Measurements from ENCODE around the gene MAP3K5. TPM values are rescaled to one million over a fixed set of nuclear protein-coding genes. Genes with fewer than 3 reads are reported as not detected.

MAP3K5 gene
- total RNA-seq, 1 experiment from 2014 or later, result 2.1 TPM

- H3K4me3 ChIP-seq (ENCODE audit: low read depth, low read length), result no peak overlapping the region
- intact Hi-C loops (cut with micrococcal nuclease; ENCODE audit: unreplicated experiment), result no loop called here
- H3K27me3 ChIP-seq (replicated peaks; ENCODE audit: control insufficient read depth, insufficient read depth, low read length), result no peaks in the 10 kb centered on the region
- peaks cover 2% of the 10 kb centered on the region for H3K27me3 Mint-ChIP-seq (ENCODE audit: insufficient read depth, unreplicated experiment)
- no peaks in the 10 kb centered on the region for H3K36me3 ChIP-seq (ENCODE audit: control insufficient read depth, insufficient read depth, low read length)
- no peak overlapping the region for H3K4me3 Mint-ChIP-seq (ENCODE audit: unreplicated experiment)
- peaks cover 4% of the 10 kb centered on the region; the same call in 1 of the 2 replicates for H3K9me3 ChIP-seq
- H3K36me3 Mint-ChIP-seq (ENCODE audit: insufficient read depth, unreplicated experiment), result no peaks in the 10 kb centered on the region
- BruUV-seq (replicated peaks), result no TSS peak
- H3K4me1 ChIP-seq, result no peaks in the 10 kb centered on the region
- no peaks in the 10 kb centered on the region for H3K9me3 Mint-ChIP-seq (ENCODE audit: unreplicated experiment)
- TF ChIP-seq CTCF (IDR thresholded peaks at IDR 0.05; ENCODE audit: insufficient read depth in 1 of 2, low read depth in 1 of 2, low read length in 1 of 2, severe bottlenecking in 1 of 2, unreplicated experiment in 1 of 2), result no peak
- H3K4me1 Mint-ChIP-seq (ENCODE audit: low read depth, unreplicated experiment), result no peaks in the 10 kb centered on the region
- ChIA-PET POLR2A (no interaction called here), CTCF (no interaction called here)
- no peak overlapping the region for H3K27ac Mint-ChIP-seq (ENCODE audit: unreplicated experiment)
- no peak for DNase-seq
These were observed 47.0 kb downstream of the MAP3K5 start for GRCh38 chr6:136745300-136745699.

- no peak for DNase-seq
- Histone ChIP-seq H3K36me3 (ENCODE audit: control insufficient read depth, insufficient read depth, low read length) (no peaks in the 10 kb centered on the region), H3K4me3 (ENCODE audit: low read depth, low read length) (no peak overlapping the region), H3K9me3 (peaks cover 4% of the 10 kb centered on the region; the same call in 1 of the 2 replicates), H3K27me3 (replicated peaks; ENCODE audit: control insufficient read depth, insufficient read depth, low read length) (no peaks in the 10 kb centered on the region), H3K4me1 (no peaks in the 10 kb centered on the region)
- Mint-ChIP-seq H3K27ac (ENCODE audit: unreplicated experiment) (no peak overlapping the region), H3K4me3 (ENCODE audit: unreplicated experiment) (no peak overlapping the region), H3K36me3 (ENCODE audit: insufficient read depth, unreplicated experiment) (no peaks in the 10 kb centered on the region), H3K27me3 (ENCODE audit: insufficient read depth, unreplicated experiment) (peaks cover 2% of the 10 kb centered on the region), H3K9me3 (ENCODE audit: unreplicated experiment) (no peaks in the 10 kb centered on the region), H3K4me1 (ENCODE audit: low read depth, unreplicated experiment) (no peaks in the 10 kb centered on the region)
- no peak for TF ChIP-seq CTCF (IDR thresholded peaks at IDR 0.05; ENCODE audit: insufficient read depth in 1 of 2, low read depth in 1 of 2, low read length in 1 of 2, severe bottlenecking in 1 of 2, unreplicated experiment in 1 of 2)
- intact Hi-C loops (cut with micrococcal nuclease; ENCODE audit: unreplicated experiment), result no loop called here
- ChIA-PET POLR2A (no interaction called here), CTCF (no interaction called here)
- no TSS peak for BruUV-seq (replicated peaks)
These were observed 47.4 kb downstream of the MAP3K5 start for GRCh38 chr6:136744889-136745288.

GRCh38 chr6:136742125-136742524, 50.2 kb downstream of the MAP3K5 start:
- intact Hi-C loops (cut with micrococcal nuclease; ENCODE audit: unreplicated experiment), result no loop called here
- H3K27ac Mint-ChIP-seq (ENCODE audit: unreplicated experiment), result no peak overlapping the region
- no peak for TF ChIP-seq CTCF (IDR thresholded peaks at IDR 0.05; ENCODE audit: insufficient read depth in 1 of 2, low read depth in 1 of 2, low read length in 1 of 2, severe bottlenecking in 1 of 2, unreplicated experiment in 1 of 2)
- H3K4me1 Mint-ChIP-seq (ENCODE audit: low read depth, unreplicated experiment), result no peaks in the 10 kb centered on the region
- H3K9me3 Mint-ChIP-seq (ENCODE audit: unreplicated experiment), result no peaks in the 10 kb centered on the region
- H3K4me3 Mint-ChIP-seq (ENCODE audit: unreplicated experiment), result no peak overlapping the region
- CTCF ChIA-PET, result no interaction called here
- H3K4me1 ChIP-seq, result no peaks in the 10 kb centered on the region
- peaks cover 1% of the 10 kb centered on the region for H3K27me3 Mint-ChIP-seq (ENCODE audit: insufficient read depth, unreplicated experiment)
- no TSS peak for BruUV-seq (replicated peaks)
- no peak for DNase-seq
- POLR2A ChIA-PET, result no interaction called here
- peaks cover 4% of the 10 kb centered on the region; the same call in 1 of the 2 replicates for H3K9me3 ChIP-seq
- H3K4me3 ChIP-seq (ENCODE audit: low read depth, low read length), result no peak overlapping the region
- H3K36me3 ChIP-seq (ENCODE audit: control insufficient read depth, insufficient read depth, low read length), result no peaks in the 10 kb centered on the region
- no peaks in the 10 kb centered on the region for H3K27me3 ChIP-seq (replicated peaks; ENCODE audit: control insufficient read depth, insufficient read depth, low read length)
- no peaks in the 10 kb centered on the region for H3K36me3 Mint-ChIP-seq (ENCODE audit: insufficient read depth, unreplicated experiment)
